HCT116 (cell line): ENCODE data around the gene NLE1. TPM values are rescaled to one million over a fixed set of nuclear protein-coding genes. Genes with fewer than 3 reads are reported as not detected.

ENCODE experiments used
- ATAC-seq: fragments of 200-7000 bp; cut with Tn5 transposase; 2 replicates; pipeline ENCODE4 v1.9.1; 2020; ENCODE audit warnings: mild to moderate bottlenecking, moderate library complexity
- BruUV-seq: library from RNA; stranded (reverse); fragments of 400-500 nt; replicated peaks from 2 replicates; lab custom pipeline; 2021; lab: Mats Ljungman, UMichigan
- CTCF ChIA-PET: fragments of 300-600 bp; sonication (Branson Sonifier 250); formaldehyde crosslinking; loops from one replicate; lab custom pipeline; 2021; ENCODE audit warnings: antibody characterized with exemption; lab: Charles Lee
- POLR2A ChIA-PET: fragments of 300-600, 350-600 bp; sonication (Branson Sonifier 250); formaldehyde crosslinking; loops from one replicate; lab custom pipeline; 2021; ENCODE audit warnings: antibody characterized with exemption; lab: Charles Lee
- RAD21 ChIA-PET, 2 experiments: fragments of 300-600 bp; sonication (Branson Sonifier 250); formaldehyde crosslinking; loops; one replicate each; lab custom pipeline; 2023; ENCODE audit warnings: low total read pairs in 2 of 2; ENCODE audit not compliant: uncharacterized antibody in 2 of 2, unreplicated experiment in 2 of 2, low non-redundant PET in 1 of 2; lab: Charles Lee
- DNase-seq: peaks from one replicate; pipeline ENCODE4 v3.0.0-alpha.2; 2010; ENCODE audit warnings: low read depth, low spot score
- H2AFZ ChIP-seq: fragments of 200-600 bp; shearing (Covaris generic), sonication (generic); 2 replicates; pipeline ENCODE4 v1.6.1; 2017; ENCODE audit warnings: low read depth, mixed run types, mixed read lengths, antibody characterized with exemption, low read length; ENCODE audit not compliant: poor library complexity, severe bottlenecking
- H3K27ac ChIP-seq: 2 replicates; pipeline ENCODE4 v1.5.1; 2012; ENCODE audit warnings: low read depth, low read length
- H3K27me3 ChIP-seq: fragments of 200-600 bp; sonication (generic); 2 replicates; pipeline ENCODE4 v1.6.1; 2016; ENCODE audit warnings: mixed run types, low read length, mixed read lengths; ENCODE audit not compliant: insufficient read depth
- H3K36me3 ChIP-seq, 2 experiments: fragments of 200-500 bp in 1 of 2; fragments of 200-600 bp in 1 of 2; sonication (Bioruptor generic) in 1 of 2; sonication (generic) in 1 of 2; 2 replicates each; pipeline versions ENCODE4 v1.5.1 to v1.6.1; 2014 to 2016; ENCODE audit warnings: low read length in 2 of 2, inconsistent platforms in 1 of 2, mixed read lengths in 1 of 2, mixed run types in 1 of 2; ENCODE audit not compliant: insufficient read depth in 2 of 2, control insufficient read depth in 1 of 2
- H3K4me1 ChIP-seq, 2 experiments: fragments of 200-600 bp in 1 of 2; sonication (generic) in 1 of 2; 2 replicates each; pipeline versions ENCODE4 v1.5.1 to v1.6.1; 2012 to 2017; ENCODE audit warnings: low read length in 2 of 2, inconsistent platforms in 1 of 2, mild to moderate bottlenecking in 1 of 2, mixed read lengths in 1 of 2, mixed run types in 1 of 2, moderate library complexity in 1 of 2; ENCODE audit not compliant: insufficient read depth in 2 of 2, control insufficient read depth in 1 of 2
- H3K4me2 ChIP-seq: fragments of 200-600 bp; sonication (generic); 2 replicates; pipeline ENCODE4 v1.6.1; 2017; ENCODE audit warnings: mixed run types, low read length, mixed read lengths
- H3K4me3 ChIP-seq, 2 experiments: fragments of 200-600 bp in 1 of 2; sonication (generic) in 1 of 2; replicated peaks in 1 of 2; 2 replicates each; pipeline ENCODE4 v1.5.1; 2011 to 2016; ENCODE audit warnings: low read length in 2 of 2, control low read depth in 1 of 2, low read depth in 1 of 2, mild to moderate bottlenecking in 1 of 2, mixed read lengths in 1 of 2, mixed run types in 1 of 2
- H3K79me2 ChIP-seq: fragments of 200-600 bp; sonication (generic); 2 replicates; pipeline ENCODE4 v1.6.1; 2017; ENCODE audit warnings: mild to moderate bottlenecking, mixed run types, low read length, moderate library complexity, mixed read lengths; ENCODE audit not compliant: insufficient read depth
- H3K9ac ChIP-seq: fragments of 200-600 bp; sonication (generic); 2 replicates; pipeline ENCODE4 v1.6.1; 2016; ENCODE audit warnings: low read length, mixed read lengths
- H3K9me2 ChIP-seq: fragments of 200-600 bp; sonication (generic), shearing (Covaris generic); 2 replicates; pipeline ENCODE4 v1.6.1; 2017; ENCODE audit warnings: mixed run types, mild to moderate bottlenecking, moderate library complexity; ENCODE audit not compliant: insufficient read depth
- H3K9me3 ChIP-seq, 2 experiments: fragments of 200-500 bp in 1 of 2; fragments of 200-600 bp in 1 of 2; sonication (Bioruptor generic) in 1 of 2; sonication (generic) in 1 of 2; 2 replicates each; pipeline ENCODE4 v1.6.1; 2014 to 2017; ENCODE audit warnings: low read length in 2 of 2, mixed read lengths in 2 of 2, inconsistent platforms in 1 of 2, low read depth in 1 of 2, mild to moderate bottlenecking in 1 of 2, mixed run types in 1 of 2, moderate library complexity in 1 of 2; ENCODE audit not compliant: control insufficient read depth in 1 of 2, insufficient read depth in 1 of 2
- H4K20me1 ChIP-seq: fragments of 200-600 bp; sonication (generic), shearing (Covaris generic); 2 replicates; pipeline ENCODE4 v1.6.1; 2017; ENCODE audit warnings: mixed run types, mild to moderate bottlenecking, moderate library complexity; ENCODE audit not compliant: insufficient read depth
- ATF3 ChIP-seq: IDR thresholded peaks from 2 replicates; pipeline ENCODE4 v1.6.1; 2012
- CBX3 ChIP-seq: IDR thresholded peaks from 2 replicates; pipeline ENCODE4 v1.6.1; 2012; ENCODE audit warnings: low read depth
- CEBPB ChIP-seq: IDR thresholded peaks from 2 replicates; pipeline ENCODE4 v1.6.1; 2012; ENCODE audit warnings: low read depth
- CTCF ChIP-seq, 3 experiments: fragments of 200-600 bp in 1 of 3; sonication (generic) in 1 of 3; IDR thresholded peaks in 2 of 3; conservative IDR thresholded peaks in 1 of 3; 2 replicates each; pipeline ENCODE4 v1.5.1; 2012 to 2017; ENCODE audit warnings: low read depth in 2 of 3, low read length in 2 of 3, antibody characterized with exemption in 1 of 3, borderline replicate concordance in 1 of 3, control low read depth in 1 of 3, mild to moderate bottlenecking in 1 of 3, mixed read lengths in 1 of 3, mixed run types in 1 of 3, moderate library complexity in 1 of 3; ENCODE audit not compliant: insufficient read depth in 1 of 3
- EGR1 ChIP-seq: IDR thresholded peaks from 2 replicates; pipeline ENCODE4 v1.6.1; 2012; ENCODE audit warnings: low read depth
- ELF1 ChIP-seq: IDR thresholded peaks from 2 replicates; pipeline ENCODE4 v1.6.1; 2012; ENCODE audit warnings: low read depth, borderline replicate concordance
- EZH2 ChIP-seq: fragments of 200-600 bp; sonication (generic); IDR thresholded peaks from 2 replicates; pipeline ENCODE4 v1.6.1; 2017; ENCODE audit warnings: antibody characterized with exemption, mixed run types
- EZH2phosphoT487 ChIP-seq: fragments of 200-600 bp; IDR thresholded peaks from 2 replicates; pipeline ENCODE4 v1.6.1; 2018; ENCODE audit warnings: antibody characterized with exemption, borderline replicate concordance
- FOSL1 ChIP-seq: IDR thresholded peaks from 2 replicates; pipeline ENCODE4 v1.6.1; 2012; ENCODE audit warnings: low read depth
- MAX ChIP-seq: IDR thresholded peaks from 2 replicates; pipeline ENCODE4 v1.6.1; 2012
- POLR2A ChIP-seq: IDR thresholded peaks from 2 replicates; pipeline ENCODE4 v1.7.0; 2011; ENCODE audit warnings: borderline replicate concordance; ENCODE audit not compliant: insufficient read depth, insufficient read length; ENCODE audit errors: extremely low read depth
- POLR2AphosphoS5 ChIP-seq: IDR thresholded peaks from 2 replicates; pipeline ENCODE4 v1.6.1; 2011; ENCODE audit warnings: mild to moderate bottlenecking, low read depth, low read length, moderate library complexity
- RAD21 ChIP-seq: IDR thresholded peaks from 2 replicates; pipeline ENCODE4 v1.6.1; 2012; ENCODE audit warnings: low read depth, mild to moderate bottlenecking
- SP1 ChIP-seq: IDR thresholded peaks from 2 replicates; pipeline ENCODE4 v1.6.1; 2012; ENCODE audit warnings: low read depth
- SRF ChIP-seq: IDR thresholded peaks from 2 replicates; pipeline ENCODE4 v1.6.1; 2012; ENCODE audit warnings: low read depth
- TCF7L2 ChIP-seq: IDR thresholded peaks from 2 replicates; pipeline ENCODE4 v1.7.0; 2011; ENCODE audit warnings: borderline replicate concordance, inconsistent platforms; ENCODE audit not compliant: insufficient read depth, insufficient read length; ENCODE audit errors: extremely low read depth
- YY1 ChIP-seq: IDR thresholded peaks from 2 replicates; pipeline ENCODE4 v1.6.1; 2011; ENCODE audit warnings: low read length, low read depth, moderate library complexity, mild to moderate bottlenecking; ENCODE audit not compliant: insufficient replicate concordance; ENCODE audit errors: extremely low read depth
- ZFX ChIP-seq: fragments of 450-650 bp; IDR thresholded peaks from 2 replicates; pipeline ENCODE4 v1.6.1; 2017
- ZNF274 ChIP-seq: fragments of 200-500 bp; sonication (Bioruptor generic); IDR thresholded peaks from 2 replicates; pipeline ENCODE4 v1.6.1; 2014; ENCODE audit warnings: mild to moderate bottlenecking, low read depth, low read length, inconsistent platforms
- intact Hi-C: fragments of 100-400 bp; cut with micrococcal nuclease; formaldehyde crosslinking; loops from 2 replicates; pipeline ENCODE4 v1.10.0; 2022
- total RNA-seq: library from RNA; stranded (reverse); gene quantifications from one replicate; pipeline ENCODE4 v1.2.1, GENCODE V29; 2021; ENCODE audit not compliant: unreplicated experiment
- TF ChIP-seq, protein P1 (sequence below): IDR thresholded peaks from 2 replicates; pipeline ENCODE4 v1.6.1; 2011; ENCODE audit warnings: mild to moderate bottlenecking, low read length, moderate library complexity; ENCODE audit not compliant: insufficient replicate concordance; ENCODE audit errors: extremely low read depth

NLE1 gene
- total RNA-seq, 1 experiment from 2014 or later: 55.5 TPM

- ChIA-PET CTCF (no interaction called here), RAD21 (no interaction called here), POLR2A (no interaction called here)
- no peak overlapping the region for H2AFZ ChIP-seq
- BruUV-seq: no TSS peak
- no peak overlapping the region for H3K9ac ChIP-seq
- H3K9me2 ChIP-seq: no peaks in the 10 kb centered on the region
- ATAC-seq (no peak), DNase-seq (no peak)
- H3K27ac ChIP-seq: no peak overlapping the region
- H4K20me1 ChIP-seq: no peaks in the 10 kb centered on the region; the same call in 1 of the 2 replicates
- no peak overlapping the region for H3K4me3 ChIP-seq
- H3K36me3 ChIP-seq: peaks cover 38 to 70% of the 10 kb centered on the region in 2 experiments
- TF ChIP-seq EZH2phosphoT487: no peak
- TF ChIP-seq SRF: no peak
- no peak for TF ChIP-seq ZNF274
- no peak for TF ChIP-seq TCF7L2
- TF ChIP-seq CEBPB: no peak
- TF ChIP-seq FOSL1: no peak
- no peak for TF ChIP-seq EZH2
- no peak for TF ChIP-seq POLR2AphosphoS5
- no peak for TF ChIP-seq CBX3
- TF ChIP-seq CTCF (IDR thresholded peaks at IDR 0.05 in 2 of 3, conservative IDR thresholded peaks at IDR 0.05 in 1 of 3; ENCODE audit: borderline replicate concordance in 1 of 3, insufficient read depth in 1 of 3, low read depth in 2 of 3, low read length in 2 of 3): no peak
- TF ChIP-seq POLR2A: no peak
- TF ChIP-seq, protein P1, sequence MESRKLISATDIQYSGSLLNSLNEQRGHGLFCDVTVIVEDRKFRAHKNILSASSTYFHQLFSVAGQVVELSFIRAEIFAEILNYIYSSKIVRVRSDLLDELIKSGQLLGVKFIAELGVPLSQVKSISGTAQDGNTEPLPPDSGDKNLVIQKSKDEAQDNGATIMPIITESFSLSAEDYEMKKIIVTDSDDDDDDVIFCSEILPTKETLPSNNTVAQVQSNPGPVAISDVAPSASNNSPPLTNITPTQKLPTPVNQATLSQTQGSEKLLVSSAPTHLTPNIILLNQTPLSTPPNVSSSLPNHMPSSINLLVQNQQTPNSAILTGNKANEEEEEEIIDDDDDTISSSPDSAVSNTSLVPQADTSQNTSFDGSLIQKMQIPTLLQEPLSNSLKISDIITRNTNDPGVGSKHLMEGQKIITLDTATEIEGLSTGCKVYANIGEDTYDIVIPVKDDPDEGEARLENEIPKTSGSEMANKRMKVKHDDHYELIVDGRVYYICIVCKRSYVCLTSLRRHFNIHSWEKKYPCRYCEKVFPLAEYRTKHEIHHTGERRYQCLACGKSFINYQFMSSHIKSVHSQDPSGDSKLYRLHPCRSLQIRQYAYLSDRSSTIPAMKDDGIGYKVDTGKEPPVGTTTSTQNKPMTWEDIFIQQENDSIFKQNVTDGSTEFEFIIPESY: no peak
- TF ChIP-seq SP1: no peak
- no peak for TF ChIP-seq YY1
- no peak for TF ChIP-seq ZFX
- no peak for TF ChIP-seq RAD21
- no peak for TF ChIP-seq MAX
- no peak for TF ChIP-seq EGR1
- TF ChIP-seq ELF1: no peak
- TF ChIP-seq ATF3: no peak
- no peaks in the 10 kb centered on the region for H3K9me3 ChIP-seq
- peaks cover 4% of the 10 kb centered on the region for H3K79me2 ChIP-seq
- no peaks in the 10 kb centered on the region for H3K27me3 ChIP-seq
- intact Hi-C loops: no loop called here
- H3K4me1 ChIP-seq: no peaks in the 10 kb centered on the region
- H3K4me2 ChIP-seq: no peak overlapping the region
These were observed 9.1 kb downstream of the NLE1 start for GRCh38 chr17:35132816-35133550.
